ENCODE measurements around the gene LHX2. TPM values are rescaled to one million over a fixed set of nuclear protein-coding genes. Genes with fewer than 3 reads are reported as not detected.
A peak's percentile ranks its signal among the peaks of the same experiment; 100 is the strongest.

The LHX2 gene
- total RNA-seq, 4 donors from 2014 or later = 0.22 TPM; not detected in 3

DNA sequence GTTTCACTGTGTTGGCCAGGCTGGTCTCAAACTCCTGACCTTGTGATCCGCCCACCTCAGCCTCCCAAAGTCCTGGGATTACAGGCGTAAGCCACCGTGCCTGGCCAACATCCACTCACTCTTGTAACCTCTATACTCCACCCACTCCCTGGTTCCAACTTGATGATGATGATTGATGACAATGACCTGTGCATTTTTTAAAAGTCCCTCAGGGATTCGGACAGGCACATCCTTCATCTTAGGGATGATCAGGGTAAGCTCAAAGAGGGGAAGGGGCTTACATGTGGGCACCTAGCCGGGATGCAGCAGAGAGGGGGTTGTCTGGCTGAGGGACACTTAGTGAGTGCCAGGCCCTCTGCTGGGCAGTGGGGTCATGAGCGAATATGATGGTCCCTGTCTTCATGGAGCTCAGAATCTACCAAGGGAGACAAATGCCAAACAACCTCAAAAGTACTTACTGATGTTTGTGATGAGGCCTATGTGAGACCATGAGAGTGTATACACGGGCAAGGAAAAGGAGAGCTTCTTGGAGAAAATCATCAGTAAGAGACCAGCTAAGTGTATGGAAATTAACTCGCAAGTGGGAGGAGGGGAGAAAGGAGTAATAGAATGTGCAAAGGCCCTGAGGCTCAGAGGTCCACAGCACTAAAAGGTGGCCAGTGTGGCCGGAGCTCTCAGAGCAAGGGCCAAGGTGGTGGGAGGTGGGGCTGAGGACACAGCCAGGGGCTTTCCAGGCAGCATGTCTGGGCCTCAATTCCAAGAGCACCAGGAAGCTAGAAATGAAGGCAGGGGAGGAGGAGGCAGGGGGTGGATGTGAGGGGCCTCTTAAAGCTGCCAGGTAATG is 27.4 kb downstream of the LHX2 start:
- peaks cover 10 to 25% (median 15%) of the 10 kb centered on the region in 3 donors for H3K4me1 ChIP-seq
- DNase-seq = no peak
- no peak overlapping the region for H3K27ac ChIP-seq
- no peak overlapping the region for H3K4me3 ChIP-seq
- H3K36me3 ChIP-seq = no peaks in the 10 kb centered on the region
- 52 to 64% methylated on average over 8 to 9 of the region's 9 CpGs for WGBS, 2 donors
- no peaks in the 10 kb centered on the region for H3K9me3 ChIP-seq
- TF ChIP-seq POLR2A (IDR thresholded peaks at IDR 0.05) = no peak
- TF ChIP-seq, protein P1, sequence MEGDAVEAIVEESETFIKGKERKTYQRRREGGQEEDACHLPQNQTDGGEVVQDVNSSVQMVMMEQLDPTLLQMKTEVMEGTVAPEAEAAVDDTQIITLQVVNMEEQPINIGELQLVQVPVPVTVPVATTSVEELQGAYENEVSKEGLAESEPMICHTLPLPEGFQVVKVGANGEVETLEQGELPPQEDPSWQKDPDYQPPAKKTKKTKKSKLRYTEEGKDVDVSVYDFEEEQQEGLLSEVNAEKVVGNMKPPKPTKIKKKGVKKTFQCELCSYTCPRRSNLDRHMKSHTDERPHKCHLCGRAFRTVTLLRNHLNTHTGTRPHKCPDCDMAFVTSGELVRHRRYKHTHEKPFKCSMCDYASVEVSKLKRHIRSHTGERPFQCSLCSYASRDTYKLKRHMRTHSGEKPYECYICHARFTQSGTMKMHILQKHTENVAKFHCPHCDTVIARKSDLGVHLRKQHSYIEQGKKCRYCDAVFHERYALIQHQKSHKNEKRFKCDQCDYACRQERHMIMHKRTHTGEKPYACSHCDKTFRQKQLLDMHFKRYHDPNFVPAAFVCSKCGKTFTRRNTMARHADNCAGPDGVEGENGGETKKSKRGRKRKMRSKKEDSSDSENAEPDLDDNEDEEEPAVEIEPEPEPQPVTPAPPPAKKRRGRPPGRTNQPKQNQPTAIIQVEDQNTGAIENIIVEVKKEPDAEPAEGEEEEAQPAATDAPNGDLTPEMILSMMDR (IDR thresholded peaks at IDR 0.05) = no peak
- H3K27me3 ChIP-seq = peaks cover 0 to 95% (median 2%) of the 10 kb centered on the region in 4 donors
- intact Hi-C loops (cut with DNase I) = no loop called here

DNA sequence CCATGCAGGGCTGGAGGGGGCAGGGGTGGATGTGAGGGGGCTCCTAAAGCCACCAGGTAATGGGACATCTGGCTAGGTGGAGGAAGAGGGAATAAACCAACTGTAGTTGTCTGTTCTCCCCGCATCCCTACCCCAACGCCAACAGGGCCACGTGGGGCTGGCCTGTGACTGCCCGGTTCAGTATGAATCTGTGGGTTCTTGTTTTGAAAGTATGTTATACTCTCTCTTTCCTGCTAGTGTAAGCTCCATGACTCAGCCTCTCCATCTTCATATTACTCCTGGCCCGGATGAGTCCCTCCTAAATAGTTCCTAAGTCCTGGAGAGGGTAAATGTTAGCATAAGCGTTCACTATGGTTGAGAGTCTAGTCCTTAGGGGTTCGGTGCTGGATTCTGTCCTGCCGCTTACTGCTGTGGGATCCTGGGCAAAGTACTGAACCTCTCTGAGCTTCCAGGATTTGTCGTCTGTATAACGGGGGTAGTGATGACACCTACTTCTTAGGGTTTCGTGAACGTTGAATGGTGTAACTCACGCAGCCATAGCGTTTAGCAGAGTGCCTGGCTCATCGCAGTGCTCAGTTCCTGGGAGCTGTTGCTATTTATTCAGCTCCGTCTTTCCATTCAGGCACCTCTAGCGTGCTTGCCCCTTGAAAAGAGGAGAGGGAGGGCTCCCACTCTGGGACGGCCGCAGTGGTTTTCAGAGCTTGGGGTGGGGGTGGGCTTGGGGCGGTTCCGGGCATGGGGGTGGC is 28.8 kb downstream of the LHX2 start:
- intact Hi-C loops (cut with DNase I) = loop anchor here (5.0 kb wide), 1 partner anchor 493 kb away; no protein-coding TSS in a partner anchor
- no peaks in the 10 kb centered on the region for H3K9me3 ChIP-seq
- no peak overlapping the region for H3K27ac ChIP-seq
- H3K36me3 ChIP-seq = no peaks in the 10 kb centered on the region
- TF ChIP-seq, protein P1 (IDR thresholded peaks at IDR 0.05) = no peak
- TF ChIP-seq POLR2A (IDR thresholded peaks at IDR 0.05) = no peak
- WGBS, 2 donors = 22 to 64% methylated on average over 6 to 14 of the region's 21 CpGs
- no peak for DNase-seq
- H3K4me3 ChIP-seq = peak overlapping the region in 3 of 4 donors; percentile 21 to 62 (median 41)
- peaks cover 0 to 95% (median 2%) of the 10 kb centered on the region in 4 donors for H3K27me3 ChIP-seq
- H3K4me1 ChIP-seq = peaks cover 14 to 31% (median 20%) of the 10 kb centered on the region in 3 donors

DNA sequence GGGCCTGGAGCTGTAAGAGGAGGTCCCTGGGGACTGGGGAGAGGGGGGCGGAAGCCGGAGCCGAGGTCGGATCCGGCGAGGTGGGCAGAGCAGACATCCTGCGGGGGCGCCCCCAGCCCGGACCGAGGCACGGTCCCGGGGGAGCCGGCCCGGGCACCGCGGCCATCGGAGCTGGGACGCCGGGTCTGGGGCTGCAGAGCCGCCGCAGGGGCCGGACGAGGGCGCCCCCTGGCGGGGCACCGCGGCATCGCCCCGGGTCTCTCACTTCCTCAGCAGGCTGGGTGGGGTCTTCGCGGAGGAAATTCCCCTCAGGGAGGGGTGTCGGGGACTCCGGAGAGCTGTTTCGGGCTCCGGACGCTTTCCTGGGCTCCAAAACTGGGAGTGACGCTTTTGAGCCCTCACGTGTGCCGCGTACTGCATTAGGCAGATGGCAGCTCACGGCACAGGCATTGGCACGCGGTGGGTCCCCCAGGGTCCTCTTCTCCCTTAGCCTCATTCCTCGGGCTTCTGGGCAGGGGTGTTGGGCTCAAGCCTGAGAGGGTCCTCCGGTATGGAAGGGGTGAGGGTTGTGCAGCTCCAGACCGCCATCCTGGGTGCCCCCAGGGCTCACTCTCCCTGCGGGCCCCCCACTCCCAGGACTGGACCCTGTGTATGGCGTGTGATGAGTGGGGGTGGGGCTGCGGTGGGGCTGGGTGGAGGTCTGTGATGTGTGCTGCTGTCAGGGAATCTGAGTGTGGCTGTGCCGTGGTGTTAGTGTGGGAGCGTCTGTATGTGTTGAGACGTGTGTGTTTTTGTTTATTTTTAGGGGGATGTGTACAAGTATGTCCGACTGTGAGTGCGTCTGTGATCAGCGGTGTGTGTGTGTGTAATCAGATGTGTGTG is 29.6 kb downstream of the LHX2 start:
- H3K36me3 ChIP-seq = no peaks in the 10 kb centered on the region
- no peaks in the 10 kb centered on the region for H3K9me3 ChIP-seq
- H3K27me3 ChIP-seq = peaks cover 0 to 95% (median 4%) of the 10 kb centered on the region in 4 donors
- intact Hi-C loops (cut with DNase I) = loop anchor here (5.0 kb wide), 1 partner anchor 494 kb away; no protein-coding TSS in a partner anchor
- H3K27ac ChIP-seq = no peak overlapping the region
- H3K4me1 ChIP-seq = peaks cover 19 to 37% (median 26%) of the 10 kb centered on the region in 3 donors
- WGBS, 2 donors = 1 to 24% methylated on average over 9 to 13 of the region's 55 CpGs
- peak overlapping the region in 3 of 4 donors; percentile 21 to 62 (median 41) for H3K4me3 ChIP-seq
- no peak for DNase-seq
- no peak for TF ChIP-seq POLR2A (IDR thresholded peaks at IDR 0.05)
- TF ChIP-seq, protein P1 (IDR thresholded peaks at IDR 0.05) = peak; percentile 80 to 91 (median 86)

DNA sequence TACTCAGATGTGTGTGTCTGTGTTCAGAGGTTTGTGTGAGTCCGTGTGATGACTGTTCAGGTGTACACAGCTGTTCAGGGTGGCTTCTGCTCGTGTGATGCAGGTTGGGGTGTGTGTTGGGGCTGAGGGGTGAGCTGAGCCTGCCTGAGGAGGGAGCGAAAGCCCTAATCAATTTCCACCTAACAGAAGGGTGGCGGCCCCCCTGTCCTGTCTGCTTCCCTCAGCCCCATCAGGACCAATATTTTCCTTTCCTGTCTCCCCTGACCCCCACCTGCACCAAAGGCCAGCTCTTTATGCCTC is 30.2 kb downstream of the LHX2 start:
- Histone ChIP-seq H3K4me3 (no peak overlapping the region), H3K27me3 (peaks cover 0 to 95% (median 4%) of the 10 kb centered on the region in 4 donors), H3K27ac (no peak overlapping the region), H3K9me3 (no peaks in the 10 kb centered on the region), H3K4me1 (peaks cover 19 to 37% (median 26%) of the 10 kb centered on the region in 3 donors), H3K36me3 (no peaks in the 10 kb centered on the region)
- no peak for DNase-seq
- 33 to 43% methylated on average over 3 to 4 of the region's 4 CpGs for WGBS, 2 donors
- TF ChIP-seq POLR2A (IDR thresholded peaks at IDR 0.05) = no peak
- TF ChIP-seq, protein P1 (IDR thresholded peaks at IDR 0.05) = no peak
- intact Hi-C loops (cut with DNase I) = loop anchor here (5.0 kb wide), 1 partner anchor 494 kb away; no protein-coding TSS in a partner anchor

Measured in esophagus squamous epithelium (tissue), 5 donors.